SK-N-SH (cell line): ENCODE data around the gene GLCCI1. TPM values are rescaled to one million over a fixed set of nuclear protein-coding genes. Genes with fewer than 3 reads are reported as not detected.

ENCODE experiments used
- CTCF ChIA-PET: fragments of 300-600, 350-600 bp; formaldehyde crosslinking; extraction: SDS; loops from one replicate; lab custom pipeline; 2021; lab: Yijun Ruan, JAX
- POLR2A ChIA-PET: fragments of 350-600 bp; sonication (Branson Sonifier 250); formaldehyde crosslinking; extraction: SDS; loops from one replicate; lab custom pipeline; 2020; ENCODE audit warnings: antibody characterized with exemption, inconsistent platforms; lab: Yijun Ruan, JAX
- DNase-seq: peaks from one replicate; pipeline ENCODE4 v3.0.0; 2012
- H2AFZ ChIP-seq: fragments of 200-600 bp; sonication (generic); 2 replicates; pipeline ENCODE4 v1.8.1; 2016; ENCODE audit warnings: antibody characterized with exemption, mild to moderate bottlenecking, low read depth
- H3F3A ChIP-seq: fragments of 200-600 bp; sonication (generic); replicated peaks from 2 replicates; pipeline ENCODE3; 2016; ENCODE audit warnings: antibody characterized with exemption, mild to moderate bottlenecking; ENCODE audit not compliant: insufficient read depth
- H3K27ac ChIP-seq, 2 experiments: fragments of 200-500 bp in 1 of 2; fragments of 200-600 bp in 1 of 2; sonication (Bioruptor generic) in 1 of 2; sonication (generic), shearing (Covaris generic) in 1 of 2; 2 replicates each; pipeline versions ENCODE4 v1.5.1 to v1.6.1; 2014 to 2016; ENCODE audit warnings: low read depth in 2 of 2, inconsistent platforms in 1 of 2, low read length in 1 of 2, mild to moderate bottlenecking in 1 of 2, mixed read lengths in 1 of 2
- H3K27me3 ChIP-seq: fragments of 200-600 bp; sonication (generic), shearing (Covaris generic); 2 replicates; pipeline ENCODE4 v1.6.1; 2016; ENCODE audit warnings: mixed run types; ENCODE audit not compliant: insufficient read depth
- H3K36me3 ChIP-seq, 2 experiments: fragments of 200-500 bp in 1 of 2; fragments of 200-600 bp in 1 of 2; sonication (Bioruptor generic) in 1 of 2; sonication (generic) in 1 of 2; replicated peaks in 1 of 2; 2 replicates each; pipeline versions ENCODE3 to v1.5.1; 2014 to 2016; ENCODE audit warnings: low read length in 1 of 2, mild to moderate bottlenecking in 1 of 2; ENCODE audit not compliant: insufficient read depth in 2 of 2, control insufficient read depth in 1 of 2
- H3K4me1 ChIP-seq, 2 experiments: fragments of 200-500 bp in 1 of 2; fragments of 200-600 bp in 1 of 2; sonication (Bioruptor generic) in 1 of 2; sonication (generic), shearing (Covaris generic) in 1 of 2; 2 replicates each; pipeline versions ENCODE4 v1.5.1 to v1.6.1; 2014 to 2016; ENCODE audit warnings: low read depth in 1 of 2, low read length in 1 of 2, mixed run types in 1 of 2; ENCODE audit not compliant: insufficient read depth in 2 of 2, control insufficient read depth in 1 of 2
- H3K4me2 ChIP-seq: fragments of 200-600 bp; sonication (generic), shearing (Covaris generic); 2 replicates; pipeline ENCODE4 v1.6.1; 2017; ENCODE audit warnings: mixed run types
- H3K4me3 ChIP-seq, 2 experiments: fragments of 200-500 bp in 1 of 2; fragments of 200-600 bp in 1 of 2; sonication (Bioruptor generic) in 1 of 2; sonication (generic), shearing (Covaris generic) in 1 of 2; 2 replicates each; pipeline versions ENCODE4 v1.5.1 to v1.8.1; 2014 to 2016; ENCODE audit warnings: low read depth in 2 of 2, inconsistent platforms in 1 of 2, low read length in 1 of 2, mild to moderate bottlenecking in 1 of 2, mixed read lengths in 1 of 2, moderate library complexity in 1 of 2
- H3K79me2 ChIP-seq: fragments of 200-600 bp; sonication (generic); 2 replicates; pipeline ENCODE4 v1.8.1; 2017; ENCODE audit warnings: mild to moderate bottlenecking; ENCODE audit not compliant: insufficient read depth
- H3K9ac ChIP-seq: fragments of 200-600 bp; sonication (generic); 2 replicates; pipeline ENCODE4 v1.6.1; 2017; ENCODE audit warnings: mixed run types
- H3K9me2 ChIP-seq: fragments of 200-600 bp; sonication (generic); 2 replicates; pipeline ENCODE4 v1.6.1; 2017; ENCODE audit warnings: mixed run types
- H3K9me3 ChIP-seq: fragments of 200-600 bp; sonication (generic); 2 replicates; pipeline ENCODE4 v1.6.1; 2017; ENCODE audit warnings: mixed run types, mild to moderate bottlenecking, moderate library complexity
- H4K20me1 ChIP-seq: fragments of 200-600 bp; sonication (generic); 2 replicates; pipeline ENCODE4 v1.6.1; 2017; ENCODE audit warnings: mild to moderate bottlenecking, mixed run types; ENCODE audit not compliant: insufficient read depth
- CHD2 ChIP-seq: fragments of 150-350 bp; IDR thresholded peaks from 2 replicates; pipeline ENCODE4 v1.6.1; 2018; ENCODE audit warnings: low read length; ENCODE audit not compliant: partially characterized antibody
- EP300 ChIP-seq, 2 experiments: IDR thresholded peaks; 2 replicates each; pipeline versions ENCODE4 v1.4.0 to v1.6.1; 2012; ENCODE audit warnings: borderline replicate concordance in 1 of 2, low read depth in 1 of 2, low read length in 1 of 2
- EZH2phosphoT487 ChIP-seq: fragments of 200-600 bp; sonication (generic); IDR thresholded peaks from 2 replicates; pipeline ENCODE4 v1.6.1; 2017; ENCODE audit warnings: low read depth, mixed run types, mild to moderate bottlenecking, antibody characterized with exemption, moderate library complexity, borderline replicate concordance
- FOSL2 ChIP-seq: IDR thresholded peaks from 2 replicates; pipeline ENCODE4 v1.4.0; 2012; ENCODE audit warnings: low read depth, mild to moderate bottlenecking, moderate library complexity, borderline replicate concordance
- FOXJ3 ChIP-seq: sonication (generic); formaldehyde crosslinking; IDR thresholded peaks from 2 replicates; pipeline ENCODE4 v1.5.1; 2020; ENCODE audit warnings: mild to moderate bottlenecking, missing genetic modification reagents
- FOXM1 ChIP-seq: IDR thresholded peaks from 2 replicates; pipeline ENCODE4 v1.4.0; 2012; ENCODE audit warnings: low read depth, mild to moderate bottlenecking
- JUND ChIP-seq: IDR thresholded peaks from 2 replicates; pipeline ENCODE4 v1.4.0; 2012
- MEF2A ChIP-seq: IDR thresholded peaks from 2 replicates; pipeline ENCODE4 v1.4.0; 2012; ENCODE audit warnings: low read depth, borderline replicate concordance
- NFIC ChIP-seq: IDR thresholded peaks from 2 replicates; pipeline ENCODE4 v1.4.0; 2012; ENCODE audit warnings: borderline replicate concordance
- NRF1 ChIP-seq: IDR thresholded peaks from 2 replicates; pipeline ENCODE4 v1.6.1; 2012; ENCODE audit warnings: low read depth, mild to moderate bottlenecking, low read length
- PBX3 ChIP-seq: IDR thresholded peaks from 2 replicates; pipeline ENCODE4; 2012
- POLR2AphosphoS5 ChIP-seq: IDR thresholded peaks from 2 replicates; pipeline ENCODE4 v1.6.1; 2012; ENCODE audit warnings: low read depth, low read length
- RAD21 ChIP-seq: IDR thresholded peaks from 2 replicates; pipeline ENCODE4 v1.6.1; 2012; ENCODE audit warnings: mild to moderate bottlenecking, low read length
- RXRA ChIP-seq: IDR thresholded peaks from 2 replicates; pipeline ENCODE4 v1.4.0; 2012; ENCODE audit warnings: low read depth, mild to moderate bottlenecking, borderline replicate concordance
- TEAD4 ChIP-seq: IDR thresholded peaks from 2 replicates; pipeline ENCODE4 v1.4.0; 2012; ENCODE audit warnings: mild to moderate bottlenecking, borderline replicate concordance; ENCODE audit not compliant: insufficient read depth
- USF2 ChIP-seq: fragments of 150-350 bp; IDR thresholded peaks from 2 replicates; pipeline ENCODE4 v1.6.1; 2017; ENCODE audit warnings: antibody characterized with exemption, low read length, low read depth, borderline replicate concordance
- YY1 ChIP-seq: IDR thresholded peaks from 2 replicates; pipeline ENCODE4 v1.4.0; 2012; ENCODE audit warnings: low read depth, mild to moderate bottlenecking
- WGBS: methylation state at CpG from one replicate; pipeline ENCODE4 v1.1.6; 2017; ENCODE audit warnings: low lambda C conversion rate; 5-methylcytosine and 5-hydroxymethylcytosine counted together
- polyA plus RNA-seq, 3 experiments: library from polyadenylated mRNA; depleted of rRNA; stranded (reverse); fragments of >200 nt; gene quantifications; 2 replicates each; pipeline ENCODE4 v1.2.3, GENCODE V29; 2012
- TF ChIP-seq, protein P1 (sequence below): fragments of 150-350 bp; IDR thresholded peaks from 2 replicates; pipeline ENCODE4 v1.6.1; 2016; ENCODE audit warnings: mild to moderate bottlenecking, low read depth, low read length
- TF ChIP-seq, protein P2 (sequence below): IDR thresholded peaks from 2 replicates; pipeline ENCODE4 v1.4.0; 2012; ENCODE audit warnings: low read depth
- TF ChIP-seq, protein P3 (sequence below): IDR thresholded peaks from 2 replicates; pipeline ENCODE4 v1.6.1; 2012; ENCODE audit warnings: mild to moderate bottlenecking, low read depth, low read length, moderate library complexity

Gene GLCCI1
- polyA plus RNA-seq, 1 of the 3 experiments (the other 2 are of a cell fraction) = 5.5 TPM

DNA sequence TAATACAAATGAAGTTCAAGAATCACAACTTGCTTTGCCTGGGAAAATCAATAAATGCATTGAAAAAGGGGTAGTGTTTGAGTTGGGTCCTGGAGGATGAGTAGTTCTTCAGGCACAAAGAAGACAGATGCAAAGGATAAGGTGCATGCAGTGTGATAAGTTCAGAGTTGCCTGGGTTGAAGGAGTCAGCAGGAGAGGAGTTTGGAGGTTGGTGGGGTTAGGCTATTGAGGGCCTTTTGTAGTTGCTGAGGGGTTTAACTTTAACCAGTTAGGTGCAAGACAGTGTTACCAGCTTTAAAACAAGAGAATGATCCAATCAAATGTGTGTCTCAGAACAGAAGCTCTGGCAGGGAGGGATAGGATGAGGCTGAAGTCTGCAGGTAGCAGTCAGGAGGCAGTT, 44.3 kb upstream of the GLCCI1 start:
- H3K27me3 ChIP-seq = no peaks in the 10 kb centered on the region
- no peak overlapping the region for H2AFZ ChIP-seq
- H3K9me3 ChIP-seq = no peaks in the 10 kb centered on the region
- no peaks in the 10 kb centered on the region for H3K79me2 ChIP-seq
- H3K4me1 ChIP-seq = no peaks in the 10 kb centered on the region
- no peak for TF ChIP-seq FOXM1
- TF ChIP-seq USF2 = no peak
- TF ChIP-seq NFIC = no peak
- TF ChIP-seq EZH2phosphoT487 = no peak
- TF ChIP-seq MEF2A = no peak
- TF ChIP-seq RAD21 = no peak
- no peak for TF ChIP-seq NRF1
- TF ChIP-seq EP300 (IDR thresholded peaks at IDR 0.05; ENCODE audit: borderline replicate concordance in 1 of 2, low read depth in 1 of 2, low read length in 1 of 2) = no peak
- TF ChIP-seq, protein P1, sequence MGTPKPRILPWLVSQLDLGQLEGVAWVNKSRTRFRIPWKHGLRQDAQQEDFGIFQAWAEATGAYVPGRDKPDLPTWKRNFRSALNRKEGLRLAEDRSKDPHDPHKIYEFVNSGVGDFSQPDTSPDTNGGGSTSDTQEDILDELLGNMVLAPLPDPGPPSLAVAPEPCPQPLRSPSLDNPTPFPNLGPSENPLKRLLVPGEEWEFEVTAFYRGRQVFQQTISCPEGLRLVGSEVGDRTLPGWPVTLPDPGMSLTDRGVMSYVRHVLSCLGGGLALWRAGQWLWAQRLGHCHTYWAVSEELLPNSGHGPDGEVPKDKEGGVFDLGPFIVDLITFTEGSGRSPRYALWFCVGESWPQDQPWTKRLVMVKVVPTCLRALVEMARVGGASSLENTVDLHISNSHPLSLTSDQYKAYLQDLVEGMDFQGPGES = no peak
- TF ChIP-seq, protein P2, sequence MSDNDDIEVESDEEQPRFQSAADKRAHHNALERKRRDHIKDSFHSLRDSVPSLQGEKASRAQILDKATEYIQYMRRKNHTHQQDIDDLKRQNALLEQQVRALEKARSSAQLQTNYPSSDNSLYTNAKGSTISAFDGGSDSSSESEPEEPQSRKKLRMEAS = no peak
- TF ChIP-seq POLR2AphosphoS5 = no peak
- TF ChIP-seq, all 33 proteins: peak for 0
- no peaks in the 10 kb centered on the region for H3F3A ChIP-seq
- H3K4me3 ChIP-seq = no peak overlapping the region
- no peak overlapping the region for H3K4me2 ChIP-seq
- ChIA-PET CTCF (no interaction called here), POLR2A (no interaction called here)
- H4K20me1 ChIP-seq = no peaks in the 10 kb centered on the region
- no peak overlapping the region for H3K27ac ChIP-seq
- H3K9me2 ChIP-seq = no peaks in the 10 kb centered on the region
- DNase-seq = no peak
- H3K9ac ChIP-seq = no peak overlapping the region
- H3K36me3 ChIP-seq = no peaks in the 10 kb centered on the region

DNA sequence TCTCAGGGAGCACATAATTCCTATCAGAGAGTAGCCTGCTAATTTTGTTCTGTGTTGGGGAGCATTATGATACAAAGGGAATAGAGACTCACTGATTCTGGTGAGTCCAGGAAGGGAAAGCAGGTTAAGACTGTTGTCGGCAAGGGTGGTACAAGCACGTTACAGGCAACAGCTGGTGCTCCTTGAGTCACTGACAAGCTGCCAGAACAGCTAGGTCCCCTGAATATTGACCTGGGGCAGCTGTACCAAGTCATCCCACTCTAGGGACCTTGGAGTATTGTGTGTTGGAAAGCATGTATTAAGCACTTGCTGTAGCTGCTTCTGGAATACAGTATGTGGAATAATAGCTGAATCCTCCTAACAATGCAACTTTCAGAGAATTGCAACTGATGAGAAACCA, 37.0 kb upstream of the GLCCI1 start:
- ChIA-PET POLR2A (no interaction called here), CTCF (interaction anchor here (1.3 to 1.8 kb wide), 3 partner anchors 12 to 250 kb away, joined by 3 to 6 read pairs (median 4); no protein-coding TSS in a partner anchor)
- TF ChIP-seq CHD2 (no peak), NRF1 (no peak), FOSL2 (no peak), YY1 (no peak), TEAD4 (no peak), JUND (no peak), PBX3 (no peak), RXRA (no peak), FOXJ3 (CRISPR knock-in tag) (no peak)
- TF ChIP-seq, protein P3, sequence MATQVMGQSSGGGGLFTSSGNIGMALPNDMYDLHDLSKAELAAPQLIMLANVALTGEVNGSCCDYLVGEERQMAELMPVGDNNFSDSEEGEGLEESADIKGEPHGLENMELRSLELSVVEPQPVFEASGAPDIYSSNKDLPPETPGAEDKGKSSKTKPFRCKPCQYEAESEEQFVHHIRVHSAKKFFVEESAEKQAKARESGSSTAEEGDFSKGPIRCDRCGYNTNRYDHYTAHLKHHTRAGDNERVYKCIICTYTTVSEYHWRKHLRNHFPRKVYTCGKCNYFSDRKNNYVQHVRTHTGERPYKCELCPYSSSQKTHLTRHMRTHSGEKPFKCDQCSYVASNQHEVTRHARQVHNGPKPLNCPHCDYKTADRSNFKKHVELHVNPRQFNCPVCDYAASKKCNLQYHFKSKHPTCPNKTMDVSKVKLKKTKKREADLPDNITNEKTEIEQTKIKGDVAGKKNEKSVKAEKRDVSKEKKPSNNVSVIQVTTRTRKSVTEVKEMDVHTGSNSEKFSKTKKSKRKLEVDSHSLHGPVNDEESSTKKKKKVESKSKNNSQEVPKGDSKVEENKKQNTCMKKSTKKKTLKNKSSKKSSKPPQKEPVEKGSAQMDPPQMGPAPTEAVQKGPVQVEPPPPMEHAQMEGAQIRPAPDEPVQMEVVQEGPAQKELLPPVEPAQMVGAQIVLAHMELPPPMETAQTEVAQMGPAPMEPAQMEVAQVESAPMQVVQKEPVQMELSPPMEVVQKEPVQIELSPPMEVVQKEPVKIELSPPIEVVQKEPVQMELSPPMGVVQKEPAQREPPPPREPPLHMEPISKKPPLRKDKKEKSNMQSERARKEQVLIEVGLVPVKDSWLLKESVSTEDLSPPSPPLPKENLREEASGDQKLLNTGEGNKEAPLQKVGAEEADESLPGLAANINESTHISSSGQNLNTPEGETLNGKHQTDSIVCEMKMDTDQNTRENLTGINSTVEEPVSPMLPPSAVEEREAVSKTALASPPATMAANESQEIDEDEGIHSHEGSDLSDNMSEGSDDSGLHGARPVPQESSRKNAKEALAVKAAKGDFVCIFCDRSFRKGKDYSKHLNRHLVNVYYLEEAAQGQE = no peak
- TF ChIP-seq, protein P2 = no peak
- TF ChIP-seq, protein P1 = no peak

More for the DNA sequence above, 37.0 kb upstream of the GLCCI1 start:
- H3K9ac ChIP-seq = no peak overlapping the region
- no peak overlapping the region for H3K27ac ChIP-seq
- no peak for DNase-seq
- no peak overlapping the region for H2AFZ ChIP-seq
- H3K36me3 ChIP-seq = no peaks in the 10 kb centered on the region
- 80% methylated on average over 2 of the region's 2 CpGs for WGBS
- no peaks in the 10 kb centered on the region for H3K27me3 ChIP-seq
- no peaks in the 10 kb centered on the region for H3K9me2 ChIP-seq
- H3K4me2 ChIP-seq = no peak overlapping the region
- no peaks in the 10 kb centered on the region for H3F3A ChIP-seq
- no peaks in the 10 kb centered on the region for H4K20me1 ChIP-seq
- H3K79me2 ChIP-seq = no peaks in the 10 kb centered on the region
- no peaks in the 10 kb centered on the region for H3K4me1 ChIP-seq
- no peak overlapping the region for H3K4me3 ChIP-seq
- H3K9me3 ChIP-seq = no peaks in the 10 kb centered on the region
